Keratinocyte (primary cell): Measurements from ENCODE around the gene RAB7B. TPM values are rescaled to one million over a fixed set of nuclear protein-coding genes. Genes with fewer than 3 reads are reported as not detected.

ENCODE experiments used
- DNase-seq: peaks from one replicate; pipeline ENCODE4 v3.0.0-alpha.2; 2011; ENCODE audit warnings: low read depth, missing footprints, low spot score
- FAIRE-seq: peaks from 2 replicates; lab custom pipeline; 2011; peaks lifted over from hg19 to GRCh38; lab: Jason Lieb, UNC
- H2AFZ ChIP-seq: 2 replicates; pipeline ENCODE4 v1.6.0; 2012; ENCODE audit warnings: low read length, control low read depth, inconsistent platforms; ENCODE audit not compliant: control insufficient read depth
- H3K27ac ChIP-seq: 2 replicates; pipeline ENCODE4 v1.5.1; 2011; ENCODE audit warnings: low read length; ENCODE audit not compliant: control insufficient read depth, insufficient read depth
- H3K27me3 ChIP-seq: 3 replicates; pipeline ENCODE4 v1.6.0; 2011; ENCODE audit warnings: low read length; ENCODE audit not compliant: control insufficient read depth, insufficient read depth; ENCODE audit errors: extremely low read depth
- H3K36me3 ChIP-seq, 2 experiments: 2 replicates in 1 of 2; 3 replicates in 1 of 2; pipeline ENCODE4 v1.5.1; 2011; ENCODE audit warnings: low read length in 2 of 2, mild to moderate bottlenecking in 1 of 2; ENCODE audit not compliant: control insufficient read depth in 2 of 2, insufficient read depth in 2 of 2; ENCODE audit errors: extremely low read depth in 1 of 2
- H3K4me1 ChIP-seq: 3 replicates; pipeline ENCODE4 v1.5.1; 2011; ENCODE audit warnings: low read length; ENCODE audit not compliant: control insufficient read depth, insufficient read depth; ENCODE audit errors: extremely low read depth
- H3K4me2 ChIP-seq: 3 replicates; pipeline ENCODE4 v1.6.0; 2011; ENCODE audit warnings: low read depth, low read length; ENCODE audit not compliant: control insufficient read depth, insufficient read depth; ENCODE audit errors: extremely low read depth
- H3K4me3 ChIP-seq, 3 experiments: fragments of 200-600 bp in 1 of 3; sonication (generic) in 1 of 3; 2 replicates in 2 of 3; 3 replicates in 1 of 3; pipeline ENCODE4 v1.5.1; 2011 to 2016; ENCODE audit warnings: low read length in 3 of 3, mild to moderate bottlenecking in 3 of 3, control low read depth in 2 of 3, inconsistent platforms in 1 of 3, low read depth in 1 of 3, mixed read lengths in 1 of 3, mixed run types in 1 of 3, moderate library complexity in 1 of 3; ENCODE audit not compliant: control insufficient read depth in 2 of 3, insufficient read depth in 2 of 3; ENCODE audit errors: extremely low read depth in 1 of 3
- H3K79me2 ChIP-seq: 2 replicates; pipeline ENCODE4 v1.6.0; 2012; ENCODE audit warnings: low read length; ENCODE audit not compliant: control insufficient read depth, insufficient read depth
- H3K9ac ChIP-seq: 3 replicates; pipeline ENCODE4 v1.6.0; 2011; ENCODE audit warnings: low read length; ENCODE audit not compliant: control insufficient read depth, insufficient read depth; ENCODE audit errors: extremely low read depth
- H3K9me1 ChIP-seq: 3 replicates; pipeline ENCODE4 v1.6.0; 2011; ENCODE audit warnings: low read length; ENCODE audit not compliant: control insufficient read depth, insufficient read depth; ENCODE audit errors: extremely low read depth
- H3K9me3 ChIP-seq: 2 replicates; pipeline ENCODE4 v1.5.1; 2012; ENCODE audit warnings: low read depth, low read length; ENCODE audit not compliant: control insufficient read depth
- H4K20me1 ChIP-seq: 3 replicates; pipeline ENCODE4 v1.6.0; 2011; ENCODE audit warnings: low read length; ENCODE audit not compliant: control insufficient read depth, insufficient read depth; ENCODE audit errors: extremely low read depth
- EZH2 ChIP-seq: IDR thresholded peaks from one replicate; pipeline ENCODE4 v1.6.1; 2012; ENCODE audit warnings: inconsistent platforms, mild to moderate bottlenecking, low read length, moderate library complexity
- dilution Hi-C: fragments of 300-500 bp; cut with MboI; formaldehyde crosslinking; loops from one replicate; pipeline ENCODE4 v1.7.0; 2020; ENCODE audit warnings: low sequenced_read_pairs; ENCODE audit not compliant: extremely low pct_ligation_motif_present
- polyA plus RNA-seq, 5 experiments: library from polyadenylated mRNA; depleted of rRNA in 3 of 5; stranded (reverse) in 3 of 5; stranded (forward) in 1 of 5; unstranded in 1 of 5; fragments of >200 nt; gene quantifications; 1 replicate in 1 of 5; 2 replicates in 3 of 5; 3 replicates in 1 of 5; pipeline versions ENCODE4 v1.2.1 to v1.2.3, GENCODE V29; 2011 to 2012; ENCODE audit warnings: missing spikeins in 2 of 5, low read depth in 1 of 5, low replicate concordance in 1 of 5
- TF ChIP-seq, protein P1 (sequence below), 3 experiments: IDR thresholded peaks in 1 of 3; conservative IDR thresholded peaks in 1 of 3; optimal IDR thresholded peaks in 1 of 3; 2 replicates in 2 of 3; 3 replicates in 1 of 3; pipeline versions ENCODE3 to v1.5.1; 2011; ENCODE audit warnings: low read length in 3 of 3, mild to moderate bottlenecking in 3 of 3, moderate library complexity in 2 of 3, control low read depth in 1 of 3, inconsistent platforms in 1 of 3; ENCODE audit not compliant: insufficient read depth in 2 of 3; ENCODE audit errors: extremely low read depth in 1 of 3

Gene RAB7B
- polyA plus RNA-seq, 1 donor (not counting 4 experiments of a cell fraction or from before 2014, with no cell fraction given), result 47.8 TPM

DNA sequence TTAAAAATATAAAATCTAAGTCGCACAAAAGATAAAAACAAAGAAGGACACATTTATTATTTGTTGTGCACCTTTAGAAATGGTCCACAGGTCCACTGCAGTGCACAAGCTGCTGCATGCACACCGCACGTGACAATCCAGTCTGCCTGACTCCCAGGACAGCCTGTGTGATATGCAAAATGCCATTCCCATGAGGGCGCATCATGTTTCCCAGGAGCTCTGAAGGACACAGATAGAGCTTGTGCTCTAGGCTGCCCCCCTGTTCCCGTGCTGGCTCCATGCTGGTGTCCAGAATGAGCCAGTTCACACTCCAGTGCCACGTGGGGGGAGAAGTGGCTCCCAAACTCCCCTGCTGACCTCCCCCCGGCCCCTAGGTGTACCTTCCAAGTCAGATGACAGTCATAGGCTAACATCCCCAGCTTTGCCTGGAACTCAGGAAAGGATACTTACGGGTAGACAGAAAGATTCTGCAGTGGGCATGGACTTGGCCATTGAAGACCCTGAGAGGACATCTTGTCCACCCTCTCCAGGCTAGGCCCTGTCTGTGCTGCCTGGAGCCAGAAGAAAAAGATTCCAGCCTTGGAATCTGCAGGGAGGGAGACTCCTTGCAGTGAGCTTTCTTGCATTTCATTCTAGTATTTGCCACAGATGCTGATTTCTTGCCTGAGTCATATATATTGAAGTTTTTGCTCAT is 26.3 kb downstream of the RAB7B start:
- FAIRE-seq (no peak), DNase-seq (no peak)
- no peaks in the 10 kb centered on the region for H3K4me1 ChIP-seq
- no peak overlapping the region for H3K9ac ChIP-seq
- peaks cover 1 to 3% of the 10 kb centered on the region in 2 experiments for H3K36me3 ChIP-seq
- peaks cover 4% of the 10 kb centered on the region for H3K9me1 ChIP-seq
- no peak overlapping the region for H2AFZ ChIP-seq
- H3K79me2 ChIP-seq, result no peaks in the 10 kb centered on the region
- dilution Hi-C loops, result no loop called here
- no peaks in the 10 kb centered on the region for H3K9me3 ChIP-seq
- H3K27ac ChIP-seq, result no peak overlapping the region
- H3K4me3 ChIP-seq, result no peak overlapping the region
- no peak overlapping the region for H3K4me2 ChIP-seq
- H3K27me3 ChIP-seq, result peaks cover 2% of the 10 kb centered on the region
- H4K20me1 ChIP-seq, result no peaks in the 10 kb centered on the region
- no peak for TF ChIP-seq EZH2
- TF ChIP-seq, protein P1, sequence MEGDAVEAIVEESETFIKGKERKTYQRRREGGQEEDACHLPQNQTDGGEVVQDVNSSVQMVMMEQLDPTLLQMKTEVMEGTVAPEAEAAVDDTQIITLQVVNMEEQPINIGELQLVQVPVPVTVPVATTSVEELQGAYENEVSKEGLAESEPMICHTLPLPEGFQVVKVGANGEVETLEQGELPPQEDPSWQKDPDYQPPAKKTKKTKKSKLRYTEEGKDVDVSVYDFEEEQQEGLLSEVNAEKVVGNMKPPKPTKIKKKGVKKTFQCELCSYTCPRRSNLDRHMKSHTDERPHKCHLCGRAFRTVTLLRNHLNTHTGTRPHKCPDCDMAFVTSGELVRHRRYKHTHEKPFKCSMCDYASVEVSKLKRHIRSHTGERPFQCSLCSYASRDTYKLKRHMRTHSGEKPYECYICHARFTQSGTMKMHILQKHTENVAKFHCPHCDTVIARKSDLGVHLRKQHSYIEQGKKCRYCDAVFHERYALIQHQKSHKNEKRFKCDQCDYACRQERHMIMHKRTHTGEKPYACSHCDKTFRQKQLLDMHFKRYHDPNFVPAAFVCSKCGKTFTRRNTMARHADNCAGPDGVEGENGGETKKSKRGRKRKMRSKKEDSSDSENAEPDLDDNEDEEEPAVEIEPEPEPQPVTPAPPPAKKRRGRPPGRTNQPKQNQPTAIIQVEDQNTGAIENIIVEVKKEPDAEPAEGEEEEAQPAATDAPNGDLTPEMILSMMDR (optimal IDR thresholded peaks at IDR 0.05 in 1 of 3, IDR thresholded peaks at IDR 0.05 in 1 of 3, conservative IDR thresholded peaks at IDR 0.05 in 1 of 3; ENCODE audit: extremely low read depth in 1 of 3, insufficient read depth in 2 of 3, low read length in 3 of 3), result peak in 1 of 3 experiments; percentile 28

GRCh38 chr1:205976036-205976435 is 27.2 kb downstream of the RAB7B start:
- dilution Hi-C loops, result no loop called here
- Histone ChIP-seq H3K4me2 (no peak overlapping the region), H3K9me3 (no peaks in the 10 kb centered on the region), H3K27me3 (peaks cover 2% of the 10 kb centered on the region), H3K79me2 (no peaks in the 10 kb centered on the region), H3K36me3 (peaks cover 0 to 3% of the 10 kb centered on the region in 2 experiments), H3K9me1 (peaks cover 4% of the 10 kb centered on the region), H4K20me1 (no peaks in the 10 kb centered on the region), H3K9ac (no peak overlapping the region), H3K4me3 (no peak overlapping the region), H3K4me1 (no peaks in the 10 kb centered on the region), H2AFZ (no peak overlapping the region), H3K27ac (no peak overlapping the region)
- TF ChIP-seq, protein P1 (optimal IDR thresholded peaks at IDR 0.05 in 1 of 3, IDR thresholded peaks at IDR 0.05 in 1 of 3, conservative IDR thresholded peaks at IDR 0.05 in 1 of 3; ENCODE audit: extremely low read depth in 1 of 3, insufficient read depth in 2 of 3, low read length in 3 of 3), result no peak
- TF ChIP-seq EZH2, result no peak
- FAIRE-seq, result no peak
- DNase-seq, result no peak
